SK-N-SH (cell line): ENCODE measurements around the gene SNED1. TPM values are rescaled to one million over a fixed set of nuclear protein-coding genes. Genes with fewer than 3 reads are reported as not detected.

Experiments used
- CTCF ChIA-PET: fragments of 300-600, 350-600 bp; formaldehyde crosslinking; extraction: SDS; loops from one replicate; lab custom pipeline; 2021; lab: Yijun Ruan, JAX
- POLR2A ChIA-PET: fragments of 350-600 bp; sonication (Branson Sonifier 250); formaldehyde crosslinking; extraction: SDS; loops from one replicate; lab custom pipeline; 2020; ENCODE audit warnings: antibody characterized with exemption, inconsistent platforms; lab: Yijun Ruan, JAX
- DNase-seq: peaks from one replicate; pipeline ENCODE4 v3.0.0; 2012
- H2AFZ ChIP-seq: fragments of 200-600 bp; sonication (generic); 2 replicates; pipeline ENCODE4 v1.8.1; 2016; ENCODE audit warnings: antibody characterized with exemption, mild to moderate bottlenecking, low read depth
- H3F3A ChIP-seq: fragments of 200-600 bp; sonication (generic); replicated peaks from 2 replicates; pipeline ENCODE3; 2016; ENCODE audit warnings: antibody characterized with exemption, mild to moderate bottlenecking; ENCODE audit not compliant: insufficient read depth
- H3K27ac ChIP-seq, 2 experiments: fragments of 200-500 bp in 1 of 2; fragments of 200-600 bp in 1 of 2; sonication (Bioruptor generic) in 1 of 2; sonication (generic), shearing (Covaris generic) in 1 of 2; 2 replicates each; pipeline versions ENCODE4 v1.5.1 to v1.6.1; 2014 to 2016; ENCODE audit warnings: low read depth in 2 of 2, inconsistent platforms in 1 of 2, low read length in 1 of 2, mild to moderate bottlenecking in 1 of 2, mixed read lengths in 1 of 2
- H3K27me3 ChIP-seq: fragments of 200-600 bp; sonication (generic), shearing (Covaris generic); 2 replicates; pipeline ENCODE4 v1.6.1; 2016; ENCODE audit warnings: mixed run types; ENCODE audit not compliant: insufficient read depth
- H3K36me3 ChIP-seq, 2 experiments: fragments of 200-500 bp in 1 of 2; fragments of 200-600 bp in 1 of 2; sonication (Bioruptor generic) in 1 of 2; sonication (generic) in 1 of 2; replicated peaks in 1 of 2; 2 replicates each; pipeline versions ENCODE3 to v1.5.1; 2014 to 2016; ENCODE audit warnings: low read length in 1 of 2, mild to moderate bottlenecking in 1 of 2; ENCODE audit not compliant: insufficient read depth in 2 of 2, control insufficient read depth in 1 of 2
- H3K4me1 ChIP-seq, 2 experiments: fragments of 200-500 bp in 1 of 2; fragments of 200-600 bp in 1 of 2; sonication (Bioruptor generic) in 1 of 2; sonication (generic), shearing (Covaris generic) in 1 of 2; 2 replicates each; pipeline versions ENCODE4 v1.5.1 to v1.6.1; 2014 to 2016; ENCODE audit warnings: low read depth in 1 of 2, low read length in 1 of 2, mixed run types in 1 of 2; ENCODE audit not compliant: insufficient read depth in 2 of 2, control insufficient read depth in 1 of 2
- H3K4me2 ChIP-seq: fragments of 200-600 bp; sonication (generic), shearing (Covaris generic); 2 replicates; pipeline ENCODE4 v1.6.1; 2017; ENCODE audit warnings: mixed run types
- H3K4me3 ChIP-seq, 2 experiments: fragments of 200-500 bp in 1 of 2; fragments of 200-600 bp in 1 of 2; sonication (Bioruptor generic) in 1 of 2; sonication (generic), shearing (Covaris generic) in 1 of 2; 2 replicates each; pipeline versions ENCODE4 v1.5.1 to v1.8.1; 2014 to 2016; ENCODE audit warnings: low read depth in 2 of 2, inconsistent platforms in 1 of 2, low read length in 1 of 2, mild to moderate bottlenecking in 1 of 2, mixed read lengths in 1 of 2, moderate library complexity in 1 of 2
- H3K79me2 ChIP-seq: fragments of 200-600 bp; sonication (generic); 2 replicates; pipeline ENCODE4 v1.8.1; 2017; ENCODE audit warnings: mild to moderate bottlenecking; ENCODE audit not compliant: insufficient read depth
- H3K9ac ChIP-seq: fragments of 200-600 bp; sonication (generic); 2 replicates; pipeline ENCODE4 v1.6.1; 2017; ENCODE audit warnings: mixed run types
- H3K9me2 ChIP-seq: fragments of 200-600 bp; sonication (generic); 2 replicates; pipeline ENCODE4 v1.6.1; 2017; ENCODE audit warnings: mixed run types
- H3K9me3 ChIP-seq: fragments of 200-600 bp; sonication (generic); 2 replicates; pipeline ENCODE4 v1.6.1; 2017; ENCODE audit warnings: mixed run types, mild to moderate bottlenecking, moderate library complexity
- H4K20me1 ChIP-seq: fragments of 200-600 bp; sonication (generic); 2 replicates; pipeline ENCODE4 v1.6.1; 2017; ENCODE audit warnings: mild to moderate bottlenecking, mixed run types; ENCODE audit not compliant: insufficient read depth
- CHD2 ChIP-seq: fragments of 150-350 bp; IDR thresholded peaks from 2 replicates; pipeline ENCODE4 v1.6.1; 2018; ENCODE audit warnings: low read length; ENCODE audit not compliant: partially characterized antibody
- FOSL2 ChIP-seq: IDR thresholded peaks from 2 replicates; pipeline ENCODE4 v1.4.0; 2012; ENCODE audit warnings: low read depth, mild to moderate bottlenecking, moderate library complexity, borderline replicate concordance
- FOXM1 ChIP-seq: IDR thresholded peaks from 2 replicates; pipeline ENCODE4 v1.4.0; 2012; ENCODE audit warnings: low read depth, mild to moderate bottlenecking
- GABPA ChIP-seq: IDR thresholded peaks from 2 replicates; pipeline ENCODE4 v1.4.0; 2012; ENCODE audit warnings: low read depth, mild to moderate bottlenecking
- GATA2 ChIP-seq: sonication (generic); formaldehyde crosslinking; IDR thresholded peaks from 2 replicates; pipeline ENCODE4 v1.5.0; 2020; ENCODE audit warnings: mild to moderate bottlenecking, missing genetic modification reagents
- JUND ChIP-seq: IDR thresholded peaks from 2 replicates; pipeline ENCODE4 v1.4.0; 2012
- MEF2A ChIP-seq: IDR thresholded peaks from 2 replicates; pipeline ENCODE4 v1.4.0; 2012; ENCODE audit warnings: low read depth, borderline replicate concordance
- NFIC ChIP-seq: IDR thresholded peaks from 2 replicates; pipeline ENCODE4 v1.4.0; 2012; ENCODE audit warnings: borderline replicate concordance
- POLR2AphosphoS5 ChIP-seq: IDR thresholded peaks from 2 replicates; pipeline ENCODE4 v1.6.1; 2012; ENCODE audit warnings: low read depth, low read length
- RCOR1 ChIP-seq: fragments of 150-350 bp; IDR thresholded peaks from 2 replicates; pipeline ENCODE4 v1.6.1; 2017; ENCODE audit warnings: antibody characterized with exemption, low read length
- RFX5 ChIP-seq: IDR thresholded peaks from 2 replicates; pipeline ENCODE4 v1.6.1; 2012; ENCODE audit warnings: mild to moderate bottlenecking, improper control_type of control experiment, low read length
- RXRA ChIP-seq: IDR thresholded peaks from 2 replicates; pipeline ENCODE4 v1.4.0; 2012; ENCODE audit warnings: low read depth, mild to moderate bottlenecking, borderline replicate concordance
- SIN3A ChIP-seq: IDR thresholded peaks from 2 replicates; pipeline ENCODE4 v1.6.1; 2012; ENCODE audit warnings: low read depth, mild to moderate bottlenecking, low read length, moderate library complexity, borderline replicate concordance
- SMC3 ChIP-seq: IDR thresholded peaks from 2 replicates; pipeline ENCODE4 v1.6.1; 2012; ENCODE audit warnings: low read depth, low read length, improper control_type of control experiment
- TAF1 ChIP-seq: IDR thresholded peaks from 2 replicates; pipeline ENCODE4 v1.6.1; 2012; ENCODE audit warnings: low read depth, mild to moderate bottlenecking, low read length, moderate library complexity, borderline replicate concordance
- TEAD4 ChIP-seq: IDR thresholded peaks from 2 replicates; pipeline ENCODE4 v1.4.0; 2012; ENCODE audit warnings: mild to moderate bottlenecking, borderline replicate concordance; ENCODE audit not compliant: insufficient read depth
- YY1 ChIP-seq: IDR thresholded peaks from 2 replicates; pipeline ENCODE4 v1.4.0; 2012; ENCODE audit warnings: low read depth, mild to moderate bottlenecking
- ZBTB33 ChIP-seq: IDR thresholded peaks from 2 replicates; pipeline ENCODE4 v1.4.0; 2012; ENCODE audit warnings: low read depth, borderline replicate concordance
- WGBS: methylation state at CpG from one replicate; pipeline ENCODE4 v1.1.6; 2017; ENCODE audit warnings: low lambda C conversion rate; 5-methylcytosine and 5-hydroxymethylcytosine counted together
- polyA plus RNA-seq, 3 experiments: library from polyadenylated mRNA; depleted of rRNA; stranded (reverse); fragments of >200 nt; gene quantifications; 2 replicates each; pipeline ENCODE4 v1.2.3, GENCODE V29; 2012
- TF ChIP-seq, protein P1 (sequence below): fragments of 200-600 bp; sonication (generic); IDR thresholded peaks from 2 replicates; pipeline ENCODE4 v1.6.1; 2017; ENCODE audit warnings: antibody characterized with exemption, mild to moderate bottlenecking, moderate library complexity
- TF ChIP-seq, protein P2 (sequence below): IDR thresholded peaks from 2 replicates; pipeline ENCODE4 v1.4.0; 2012; ENCODE audit warnings: low read depth, borderline replicate concordance

SNED1 gene
- polyA plus RNA-seq, 1 of the 3 experiments (the other 2 are of a cell fraction), result 0.03 TPM

DNA sequence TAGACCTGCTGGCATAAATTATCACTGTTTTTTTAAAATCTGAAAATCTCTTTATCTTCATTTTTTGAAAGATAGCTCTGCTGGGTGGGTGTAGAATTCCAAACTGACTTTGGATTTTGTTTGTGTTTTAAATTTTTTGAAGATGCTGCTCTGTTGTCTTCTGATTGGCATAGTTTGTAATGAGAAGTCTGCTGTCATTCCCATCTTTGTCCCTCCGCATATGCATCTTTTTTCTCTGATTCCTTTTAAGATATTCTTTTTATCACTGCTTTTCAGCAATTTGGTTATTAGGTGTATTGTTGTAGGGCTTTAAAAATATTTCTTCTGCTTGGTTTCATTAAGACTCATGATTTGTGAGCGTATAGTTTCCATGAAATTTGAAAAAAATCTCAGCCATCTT is 7.2 kb downstream of the SNED1 start:
- Histone ChIP-seq H3K4me3 (no peak overlapping the region), H3K4me1 (peaks cover 0 to 12% of the 10 kb centered on the region in 2 experiments; a peak in 2 of 4 replicates), H4K20me1 (no peaks in the 10 kb centered on the region), H3K36me3 (no peaks in the 10 kb centered on the region), H3K27ac (no peak overlapping the region), H3K4me2 (no peak overlapping the region), H3K9me3 (peaks cover 13% of the 10 kb centered on the region; the same call in 1 of the 2 replicates), H3F3A (no peaks in the 10 kb centered on the region), H3K9ac (no peak overlapping the region), H3K79me2 (no peaks in the 10 kb centered on the region), H3K27me3 (no peaks in the 10 kb centered on the region), H3K9me2 (no peaks in the 10 kb centered on the region), H2AFZ (no peak overlapping the region)
- POLR2A ChIA-PET, result no interaction called here
- DNase-seq, result no peak
- CTCF ChIA-PET, result interaction anchor here (1.3 kb wide), 1 partner anchor 67 kb away, joined by 3 read pairs; no protein-coding TSS in a partner anchor
- 39% methylated on average over 2 of the region's 2 CpGs for WGBS
- TF ChIP-seq POLR2AphosphoS5 (no peak), JUND (no peak), FOXM1 (no peak), SIN3A (no peak), MEF2A (no peak), CHD2 (no peak), GABPA (no peak), RCOR1 (no peak), RXRA (no peak), FOSL2 (no peak)
- TF ChIP-seq, protein P1, sequence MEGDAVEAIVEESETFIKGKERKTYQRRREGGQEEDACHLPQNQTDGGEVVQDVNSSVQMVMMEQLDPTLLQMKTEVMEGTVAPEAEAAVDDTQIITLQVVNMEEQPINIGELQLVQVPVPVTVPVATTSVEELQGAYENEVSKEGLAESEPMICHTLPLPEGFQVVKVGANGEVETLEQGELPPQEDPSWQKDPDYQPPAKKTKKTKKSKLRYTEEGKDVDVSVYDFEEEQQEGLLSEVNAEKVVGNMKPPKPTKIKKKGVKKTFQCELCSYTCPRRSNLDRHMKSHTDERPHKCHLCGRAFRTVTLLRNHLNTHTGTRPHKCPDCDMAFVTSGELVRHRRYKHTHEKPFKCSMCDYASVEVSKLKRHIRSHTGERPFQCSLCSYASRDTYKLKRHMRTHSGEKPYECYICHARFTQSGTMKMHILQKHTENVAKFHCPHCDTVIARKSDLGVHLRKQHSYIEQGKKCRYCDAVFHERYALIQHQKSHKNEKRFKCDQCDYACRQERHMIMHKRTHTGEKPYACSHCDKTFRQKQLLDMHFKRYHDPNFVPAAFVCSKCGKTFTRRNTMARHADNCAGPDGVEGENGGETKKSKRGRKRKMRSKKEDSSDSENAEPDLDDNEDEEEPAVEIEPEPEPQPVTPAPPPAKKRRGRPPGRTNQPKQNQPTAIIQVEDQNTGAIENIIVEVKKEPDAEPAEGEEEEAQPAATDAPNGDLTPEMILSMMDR, result no peak
- TF ChIP-seq, protein P2, sequence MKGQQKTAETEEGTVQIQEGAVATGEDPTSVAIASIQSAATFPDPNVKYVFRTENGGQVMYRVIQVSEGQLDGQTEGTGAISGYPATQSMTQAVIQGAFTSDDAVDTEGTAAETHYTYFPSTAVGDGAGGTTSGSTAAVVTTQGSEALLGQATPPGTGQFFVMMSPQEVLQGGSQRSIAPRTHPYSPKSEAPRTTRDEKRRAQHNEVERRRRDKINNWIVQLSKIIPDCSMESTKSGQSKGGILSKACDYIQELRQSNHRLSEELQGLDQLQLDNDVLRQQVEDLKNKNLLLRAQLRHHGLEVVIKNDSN, result no peak

GRCh38 chr2:241006412-241006811 is 8.0 kb downstream of the SNED1 start:
- Histone ChIP-seq H3K79me2 (no peaks in the 10 kb centered on the region), H4K20me1 (no peaks in the 10 kb centered on the region), H3F3A (no peaks in the 10 kb centered on the region), H2AFZ (no peak overlapping the region), H3K4me3 (no peak overlapping the region), H3K27me3 (no peaks in the 10 kb centered on the region), H3K27ac (no peak overlapping the region), H3K36me3 (no peaks in the 10 kb centered on the region), H3K4me2 (no peak overlapping the region), H3K9me3 (peaks cover 13% of the 10 kb centered on the region; the same call in 1 of the 2 replicates), H3K9me2 (no peaks in the 10 kb centered on the region), H3K4me1 (peaks cover 0 to 12% of the 10 kb centered on the region in 2 experiments; a peak in 2 of 4 replicates), H3K9ac (no peak overlapping the region)
- CTCF ChIA-PET, result interaction anchor here (1.3 kb wide), 1 partner anchor 66 kb away, joined by 3 read pairs; no protein-coding TSS in a partner anchor
- TF ChIP-seq RXRA (no peak), TAF1 (no peak), ZBTB33 (no peak), TEAD4 (no peak), FOSL2 (no peak), YY1 (no peak), SMC3 (no peak), POLR2AphosphoS5 (no peak), SIN3A (no peak), GABPA (no peak), JUND (no peak), NFIC (no peak), GATA2 (CRISPR knock-in tag) (no peak), FOXM1 (no peak), RFX5 (no peak)
- TF ChIP-seq, protein P1, result no peak
- TF ChIP-seq, protein P2, result no peak
- WGBS, result 44% methylated on average over 3 of the region's 3 CpGs
- POLR2A ChIA-PET, result no interaction called here
- no peak for DNase-seq
